Measurements from ENCODE around the gene CHRM4.

CHRM4 gene

DNA sequence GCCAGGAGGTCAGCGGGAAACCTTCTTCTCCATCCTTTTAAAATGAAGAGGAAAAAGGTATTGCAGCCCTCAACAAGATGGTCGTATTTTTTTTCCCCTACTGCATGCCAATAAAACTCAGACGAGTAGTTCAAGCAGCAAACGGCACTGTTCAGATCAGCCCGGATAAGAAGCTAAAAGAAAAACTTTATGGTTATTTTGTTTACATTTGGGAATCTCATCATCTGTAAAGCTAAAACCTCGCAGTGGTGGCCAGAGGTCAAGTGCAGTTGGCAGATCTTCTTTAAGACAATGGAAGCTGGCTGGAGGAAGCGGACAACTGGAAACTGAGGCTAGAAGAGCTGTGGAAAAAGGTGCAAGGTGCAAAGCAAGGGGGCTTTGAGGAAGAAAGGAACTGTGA is 31.0 kb upstream of the CHRM4 start:
- DNase-seq (ENCODE audit: insufficient read length, low spot score): no peak
- no peak for FAIRE-seq
- TF ChIP-seq PAX5 (IDR thresholded peaks at IDR 0.05; ENCODE audit: insufficient read depth, low read length, severe bottlenecking): no peak
- TF ChIP-seq POLR2A (IDR thresholded peaks at IDR 0.05; ENCODE audit: low read depth, low read length): no peak
- no peak for TF ChIP-seq POU2F2 (IDR thresholded peaks at IDR 0.05; ENCODE audit: low read depth, low read length)
- no peak for TF ChIP-seq POLR2AphosphoS5 (IDR thresholded peaks at IDR 0.05; ENCODE audit: low read depth, low read length)
- TF ChIP-seq SPI1 (IDR thresholded peaks at IDR 0.05; ENCODE audit: low read depth, low read length): no peak
- TF ChIP-seq TAF1 (IDR thresholded peaks at IDR 0.05; ENCODE audit: low read depth, low read length): no peak

DNA sequence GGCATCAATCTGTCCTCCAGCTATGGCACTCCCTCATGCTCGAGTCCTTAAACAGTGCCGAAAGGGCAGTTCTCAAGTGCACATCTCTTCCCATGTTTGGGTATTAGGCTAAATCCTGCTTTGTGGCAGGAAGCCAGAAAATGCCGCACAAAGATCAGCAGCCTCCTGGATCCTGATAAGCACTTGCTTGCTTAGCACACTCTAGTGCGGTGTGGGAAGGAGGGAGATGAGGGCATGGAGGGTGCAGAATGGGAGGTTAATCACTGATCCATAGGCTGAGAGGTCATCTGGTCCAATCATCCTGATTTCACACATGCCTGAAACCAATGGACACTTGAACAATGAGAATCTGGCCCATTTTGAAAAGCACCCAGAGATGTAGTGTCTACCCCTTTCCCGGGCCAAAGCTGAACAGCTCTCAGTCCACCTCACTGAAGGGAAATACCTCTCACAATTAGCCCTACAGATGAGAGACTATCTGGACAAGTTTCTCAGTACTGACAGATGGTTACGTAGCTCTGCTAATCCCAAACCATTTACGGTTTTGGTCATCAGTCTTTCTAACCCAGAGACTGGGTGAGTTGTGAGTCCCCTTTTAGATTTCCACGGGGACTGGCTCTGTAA is 29.8 kb upstream of the CHRM4 start:
- TF ChIP-seq PAX5 (IDR thresholded peaks at IDR 0.05; ENCODE audit: insufficient read depth, low read length, severe bottlenecking) (no peak), SPI1 (IDR thresholded peaks at IDR 0.05; ENCODE audit: low read depth, low read length) (no peak), TAF1 (IDR thresholded peaks at IDR 0.05; ENCODE audit: low read depth, low read length) (no peak), POLR2A (IDR thresholded peaks at IDR 0.05; ENCODE audit: low read depth, low read length) (no peak), POU2F2 (IDR thresholded peaks at IDR 0.05; ENCODE audit: low read depth, low read length) (no peak), POLR2AphosphoS5 (IDR thresholded peaks at IDR 0.05; ENCODE audit: low read depth, low read length) (no peak)
- FAIRE-seq (no peak), DNase-seq (ENCODE audit: insufficient read length, low spot score) (no peak)

DNA sequence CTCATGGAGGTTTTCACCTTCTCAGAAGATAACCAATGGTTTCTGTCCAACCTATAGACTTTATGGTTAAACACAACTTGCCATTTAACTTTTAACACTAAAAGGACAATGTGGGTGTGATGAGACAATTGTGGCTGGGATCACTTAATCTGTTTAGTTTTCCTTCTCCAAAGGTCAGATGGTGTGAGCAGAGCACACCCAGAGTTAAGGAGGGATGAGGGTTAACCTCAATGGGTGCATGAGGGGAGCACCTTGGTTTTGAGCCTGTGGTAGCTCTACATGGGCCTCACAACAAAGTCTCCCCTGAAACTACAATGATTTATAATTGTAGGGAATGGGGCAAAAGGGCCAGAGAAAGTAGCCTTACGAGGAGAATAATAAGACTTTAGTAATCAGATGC is 28.9 kb upstream of the CHRM4 start:
- DNase-seq (ENCODE audit: insufficient read length, low spot score) (no peak), FAIRE-seq (no peak)
- TF ChIP-seq TAF1 (IDR thresholded peaks at IDR 0.05; ENCODE audit: low read depth, low read length) (no peak), POU2F2 (IDR thresholded peaks at IDR 0.05; ENCODE audit: low read depth, low read length) (no peak), SPI1 (IDR thresholded peaks at IDR 0.05; ENCODE audit: low read depth, low read length) (no peak), PAX5 (IDR thresholded peaks at IDR 0.05; ENCODE audit: insufficient read depth, low read length, severe bottlenecking) (no peak), POLR2AphosphoS5 (IDR thresholded peaks at IDR 0.05; ENCODE audit: low read depth, low read length) (no peak)

DNA sequence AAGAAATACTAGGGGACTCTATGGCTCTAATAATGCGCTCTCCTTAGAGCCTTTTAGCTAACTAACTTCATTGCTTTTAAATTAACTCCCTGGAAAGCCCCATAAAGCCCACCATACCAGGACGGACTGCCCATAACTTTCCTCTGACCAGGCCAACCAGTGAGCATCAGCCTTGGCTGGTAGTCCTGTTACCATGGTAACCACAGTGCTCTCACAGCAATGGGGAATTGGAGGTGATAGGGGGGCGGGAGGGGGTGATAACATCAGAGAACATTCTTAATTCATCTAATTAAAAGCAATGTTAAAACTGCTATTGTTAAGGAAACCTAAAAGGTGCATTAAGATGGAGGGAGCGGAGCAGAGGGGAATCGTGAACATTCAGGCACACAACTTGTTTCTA is 27.2 kb upstream of the CHRM4 start:
- TF ChIP-seq TAF1 (IDR thresholded peaks at IDR 0.05; ENCODE audit: low read depth, low read length) (no peak), POLR2AphosphoS5 (IDR thresholded peaks at IDR 0.05; ENCODE audit: low read depth, low read length) (no peak), POU2F2 (IDR thresholded peaks at IDR 0.05; ENCODE audit: low read depth, low read length) (no peak), SPI1 (IDR thresholded peaks at IDR 0.05; ENCODE audit: low read depth, low read length) (no peak), POLR2A (IDR thresholded peaks at IDR 0.05; ENCODE audit: low read depth, low read length) (no peak), PAX5 (IDR thresholded peaks at IDR 0.05; ENCODE audit: insufficient read depth, low read length, severe bottlenecking) (no peak)
- no peak for FAIRE-seq
- DNase-seq (ENCODE audit: insufficient read length, low spot score): no peak

DNA sequence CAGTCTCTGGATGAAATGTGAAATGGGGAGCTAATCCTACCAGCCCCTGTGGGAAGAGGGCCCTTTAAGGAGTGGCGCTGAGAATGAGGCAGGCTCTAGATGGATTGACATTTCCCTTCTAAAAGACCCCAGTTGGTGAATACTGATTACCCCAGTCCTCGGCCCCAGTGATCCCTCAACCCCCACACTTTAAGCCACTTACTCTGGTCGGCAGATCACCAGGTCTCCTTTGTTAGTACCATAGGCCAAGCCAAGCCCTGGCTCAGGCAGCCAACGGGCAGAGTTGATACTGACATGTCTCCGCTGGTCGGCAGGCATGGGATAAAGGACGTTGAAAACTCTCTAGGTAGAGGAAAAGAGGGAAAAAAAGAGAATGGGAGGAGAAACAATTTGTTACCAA is 26.1 kb upstream of the CHRM4 start:
- DNase-seq (ENCODE audit: insufficient read length, low spot score) (no peak), FAIRE-seq (no peak)
- TF ChIP-seq PAX5 (IDR thresholded peaks at IDR 0.05; ENCODE audit: insufficient read depth, low read length, severe bottlenecking) (no peak), POLR2AphosphoS5 (IDR thresholded peaks at IDR 0.05; ENCODE audit: low read depth, low read length) (no peak)

DNA sequence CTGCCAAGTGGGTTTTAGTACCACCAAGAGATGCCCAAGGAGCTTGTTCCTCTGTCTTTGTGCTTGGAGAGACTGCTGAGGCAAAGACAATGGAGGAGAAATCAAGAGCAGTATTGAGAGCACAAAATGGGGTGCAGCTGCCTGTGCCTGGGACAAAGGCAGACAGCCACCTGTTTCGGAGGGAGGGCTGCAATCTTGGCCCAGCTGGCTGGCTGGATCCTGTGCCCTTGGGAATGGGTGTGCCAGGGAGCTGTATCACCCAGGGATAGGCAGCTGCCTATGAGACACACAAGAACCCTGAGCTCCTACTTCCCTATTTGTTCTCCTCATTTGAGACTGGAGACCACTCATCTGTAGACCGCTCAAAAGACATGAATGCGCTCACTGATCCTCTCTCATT is 23.3 kb upstream of the CHRM4 start:
- DNase-seq (ENCODE audit: insufficient read length, low spot score) (no peak), FAIRE-seq (no peak)

DNA sequence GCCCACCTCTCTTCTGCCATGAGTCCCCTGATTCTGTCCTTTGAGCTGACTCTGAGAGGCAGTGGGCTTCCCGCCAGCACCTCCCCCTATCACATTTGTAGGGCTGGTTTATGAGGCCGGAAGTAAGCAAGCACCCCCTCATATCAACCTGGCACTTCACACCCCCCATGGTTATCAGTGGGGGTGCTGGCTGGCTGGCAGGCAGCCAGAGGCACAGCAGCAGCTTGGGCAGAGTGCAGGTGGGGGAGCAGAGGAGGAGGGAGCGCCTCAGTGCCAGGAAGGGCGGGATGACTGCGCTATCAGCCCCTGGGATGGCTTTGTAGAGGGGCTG is 22.9 kb upstream of the CHRM4 start:
- TF ChIP-seq POU2F2 (IDR thresholded peaks at IDR 0.05; ENCODE audit: low read depth, low read length) (no peak), PAX5 (IDR thresholded peaks at IDR 0.05; ENCODE audit: insufficient read depth, low read length, severe bottlenecking) (no peak), SPI1 (IDR thresholded peaks at IDR 0.05; ENCODE audit: low read depth, low read length) (no peak), POLR2A (IDR thresholded peaks at IDR 0.05; ENCODE audit: low read depth, low read length) (no peak), POLR2AphosphoS5 (IDR thresholded peaks at IDR 0.05; ENCODE audit: low read depth, low read length) (no peak), TAF1 (IDR thresholded peaks at IDR 0.05; ENCODE audit: low read depth, low read length) (no peak)
- no peak for FAIRE-seq
- no peak for DNase-seq (ENCODE audit: insufficient read length, low spot score)

More for the DNA sequence above, 23.3 kb upstream of the CHRM4 start:
- TF ChIP-seq TAF1 (IDR thresholded peaks at IDR 0.05; ENCODE audit: low read depth, low read length) (no peak), POU2F2 (IDR thresholded peaks at IDR 0.05; ENCODE audit: low read depth, low read length) (no peak), PAX5 (IDR thresholded peaks at IDR 0.05; ENCODE audit: insufficient read depth, low read length, severe bottlenecking) (no peak), POLR2AphosphoS5 (IDR thresholded peaks at IDR 0.05; ENCODE audit: low read depth, low read length) (no peak), SPI1 (IDR thresholded peaks at IDR 0.05; ENCODE audit: low read depth, low read length) (no peak), POLR2A (IDR thresholded peaks at IDR 0.05; ENCODE audit: low read depth, low read length) (no peak)

DNA sequence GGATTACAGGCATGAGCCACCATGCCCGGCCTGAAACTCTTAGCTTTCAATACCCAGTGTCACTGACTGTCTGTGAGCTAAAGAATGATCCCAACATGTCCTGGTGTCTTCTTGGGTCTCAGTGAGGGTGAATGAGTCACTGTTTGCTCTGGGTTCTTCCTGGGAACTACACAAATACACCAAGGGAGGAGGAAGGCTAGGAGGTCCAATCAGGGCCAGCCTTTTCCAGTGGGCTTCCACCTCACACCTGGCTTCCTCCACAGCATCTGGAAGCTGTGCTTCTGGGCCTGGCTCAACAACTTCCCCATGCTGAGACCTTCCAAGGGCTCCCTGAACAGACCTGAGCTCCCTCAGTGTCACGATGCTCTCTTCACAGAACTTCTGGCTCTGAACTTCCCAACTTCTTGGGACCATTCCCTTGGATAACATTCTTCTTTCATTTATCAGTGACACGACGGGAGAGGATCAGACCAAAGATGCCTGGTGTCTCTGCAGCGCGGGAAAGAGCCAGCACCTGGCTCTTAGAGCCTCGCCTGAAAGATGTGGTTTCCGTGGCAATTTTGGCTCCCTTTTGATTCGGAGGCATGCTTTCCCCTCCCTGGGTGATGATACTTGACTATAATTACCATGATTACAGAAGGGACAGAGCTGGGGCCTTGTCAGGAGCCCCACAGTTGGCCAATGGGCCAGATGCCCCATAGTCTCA is 22.3 kb upstream of the CHRM4 start:
- DNase-seq (ENCODE audit: insufficient read length, low spot score): no peak
- FAIRE-seq: no peak

DNA sequence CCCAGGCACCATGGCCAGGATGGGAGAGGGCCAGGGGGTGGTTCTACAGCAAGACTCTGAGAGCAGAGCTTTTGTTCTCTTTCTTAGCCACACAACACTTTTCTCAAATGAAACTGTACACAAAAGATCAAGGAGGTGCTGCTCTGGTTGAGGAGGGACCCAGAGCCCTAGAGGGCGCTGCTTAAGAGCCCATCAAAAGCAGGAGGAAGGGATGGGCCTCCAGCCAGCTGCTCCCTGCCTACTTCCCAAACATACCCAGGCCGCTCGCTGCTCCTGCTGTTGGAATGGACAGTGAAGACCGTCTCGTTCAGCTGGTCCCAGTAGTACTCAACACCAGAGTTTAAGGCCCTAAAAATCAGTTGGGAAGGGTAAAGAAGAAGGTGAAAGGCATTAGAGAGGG is 18.4 kb upstream of the CHRM4 start:
- FAIRE-seq: no peak
- no peak for TF ChIP-seq POLR2AphosphoS5 (IDR thresholded peaks at IDR 0.05; ENCODE audit: low read depth, low read length)
- no peak for TF ChIP-seq TAF1 (IDR thresholded peaks at IDR 0.05; ENCODE audit: low read depth, low read length)
- TF ChIP-seq SPI1 (IDR thresholded peaks at IDR 0.05; ENCODE audit: low read depth, low read length): no peak
- TF ChIP-seq POLR2A (IDR thresholded peaks at IDR 0.05; ENCODE audit: low read depth, low read length): no peak
- no peak for TF ChIP-seq PAX5 (IDR thresholded peaks at IDR 0.05; ENCODE audit: insufficient read depth, low read length, severe bottlenecking)
- TF ChIP-seq POU2F2 (IDR thresholded peaks at IDR 0.05; ENCODE audit: low read depth, low read length): no peak
- no peak for DNase-seq (ENCODE audit: insufficient read length, low spot score)

More for the DNA sequence above, 22.3 kb upstream of the CHRM4 start:
- TF ChIP-seq POU2F2 (IDR thresholded peaks at IDR 0.05; ENCODE audit: low read depth, low read length): no peak
- no peak for TF ChIP-seq POLR2AphosphoS5 (IDR thresholded peaks at IDR 0.05; ENCODE audit: low read depth, low read length)
- no peak for TF ChIP-seq SPI1 (IDR thresholded peaks at IDR 0.05; ENCODE audit: low read depth, low read length)
- TF ChIP-seq TAF1 (IDR thresholded peaks at IDR 0.05; ENCODE audit: low read depth, low read length): no peak
- TF ChIP-seq PAX5 (IDR thresholded peaks at IDR 0.05; ENCODE audit: insufficient read depth, low read length, severe bottlenecking): no peak
- no peak for TF ChIP-seq POLR2A (IDR thresholded peaks at IDR 0.05; ENCODE audit: low read depth, low read length)

All from GM12891 (cell line).